SH-SY5Y (cell line): ENCODE results near the gene APOBEC2.

Experiments
- GATA2 ChIP-seq: IDR thresholded peaks from 2 replicates; pipeline ENCODE4 v1.6.1; 2011; ENCODE audit warnings: mild to moderate bottlenecking, low read depth, low read length
- GATA3 ChIP-seq: IDR thresholded peaks from 2 replicates; pipeline ENCODE4 v1.6.1; 2011; ENCODE audit warnings: low read depth, mild to moderate bottlenecking, low read length, moderate library complexity

The APOBEC2 gene

DNA sequence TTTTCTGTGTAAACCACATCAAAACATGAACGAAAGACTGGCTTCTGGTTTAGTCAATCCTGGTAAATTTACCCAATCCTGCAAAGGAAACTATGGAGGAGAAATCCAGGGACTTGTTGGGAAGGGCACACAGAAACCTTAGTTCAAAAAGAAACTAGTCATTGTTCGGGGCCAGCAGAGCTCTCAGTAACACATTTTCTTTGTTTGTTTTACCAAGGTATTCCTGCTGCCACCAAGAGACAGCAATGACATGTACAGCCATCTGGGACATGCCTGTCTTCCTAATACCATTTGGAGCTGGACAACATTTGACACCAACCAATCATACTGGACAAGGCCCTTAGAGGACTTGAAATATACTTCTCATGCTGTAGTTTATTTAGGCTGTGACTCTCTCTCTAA lies 10.9 kb downstream of the APOBEC2 start:
- TF ChIP-seq GATA3 (no peak), GATA2 (no peak)

GRCh38 chr6:41064841-41065240 lies 11.8 kb downstream of the APOBEC2 start:
- TF ChIP-seq GATA3 (no peak), GATA2 (no peak)

DNA sequence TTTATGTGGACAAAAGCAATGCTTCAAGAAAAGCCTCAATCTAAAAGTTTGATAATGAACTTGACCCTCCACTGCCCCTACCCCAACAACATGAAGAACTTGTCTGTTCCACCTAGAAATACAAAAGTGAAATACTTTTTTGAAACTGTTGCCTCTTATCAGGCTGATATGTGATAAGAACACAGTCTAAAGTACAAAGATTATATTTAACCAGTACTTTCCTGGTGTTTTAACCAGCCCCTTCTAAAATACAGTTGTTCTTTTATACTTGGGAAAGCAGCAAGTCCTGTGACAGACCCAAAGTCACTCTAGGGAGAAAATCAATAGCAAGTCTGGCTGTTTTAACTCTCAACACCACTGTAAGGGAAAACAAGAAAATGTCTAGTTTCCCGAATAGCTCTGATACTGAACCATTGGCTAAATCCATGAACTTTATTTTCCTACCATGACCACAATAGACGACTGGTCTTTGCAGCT lies 12.6 kb downstream of the APOBEC2 start:
- TF ChIP-seq GATA3 (no peak), GATA2 (no peak)

DNA sequence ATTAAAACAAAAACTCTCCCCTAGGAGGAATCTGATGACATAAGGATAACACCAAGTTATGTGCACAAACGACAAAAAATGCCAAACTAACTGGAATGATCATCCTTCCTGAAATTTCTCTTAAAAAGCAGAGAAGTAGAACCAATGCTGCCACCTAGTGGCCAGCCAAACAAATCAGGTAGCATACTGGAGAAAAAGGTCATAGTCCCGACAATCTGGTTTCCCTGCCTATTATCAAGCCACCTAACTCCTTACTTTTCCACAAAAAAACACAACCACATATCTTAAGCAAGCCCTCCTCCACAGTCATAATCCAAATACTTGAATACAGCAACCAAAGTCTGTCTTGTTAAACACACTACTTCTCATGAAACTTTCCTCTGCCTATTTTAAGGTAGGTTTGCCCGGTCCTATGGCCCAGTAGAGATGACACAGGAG lies 13.9 kb downstream of the APOBEC2 start:
- TF ChIP-seq GATA2, result no peak
- no peak for TF ChIP-seq GATA3

- TF ChIP-seq GATA3 (no peak), GATA2 (no peak)
Observed at GRCh38 chr6:41071501-41071922, 18.5 kb downstream of the APOBEC2 start.

- no peak for TF ChIP-seq GATA3
- 0 out of 2 replicates have a peak, but pooled peaks have one; percentile 22 for TF ChIP-seq GATA2
Observed at GRCh38 chr6:41071923-41072835, 19.2 kb downstream of the APOBEC2 start, which contains the start of gene OARD1. OARD1 (minus strand) TSS chr6:41072356; CDS start chr6:41071634, 722 bp downstream.

DNA sequence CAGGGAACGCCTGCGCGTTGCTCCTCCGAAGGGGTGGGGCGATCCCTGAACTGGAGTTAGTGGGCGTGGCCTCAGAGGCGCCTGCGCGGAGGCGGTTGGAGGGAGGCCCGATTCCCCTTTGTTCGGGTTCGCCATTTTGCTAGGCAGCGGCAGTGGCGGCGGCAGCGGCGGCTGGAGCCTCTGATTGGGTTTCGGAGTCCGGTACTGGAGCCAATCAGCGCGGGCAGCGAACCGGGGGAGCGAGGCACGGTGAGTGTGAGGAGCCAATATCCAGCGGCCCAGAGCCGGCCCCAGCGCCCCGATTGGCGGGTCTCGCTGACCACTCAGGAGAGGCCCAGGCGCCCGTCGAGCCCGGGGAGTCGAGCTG lies 19.8 kb downstream of the APOBEC2 start, which contains the start of gene NFYA:
Gene NFYA, plus strand, starts transcription at position 139 of the 367 bp plus-strand sequence. CDS start 6,116 bp downstream, outside the sequence.
- no peak for TF ChIP-seq GATA3
- TF ChIP-seq GATA2, result no peak

DNA sequence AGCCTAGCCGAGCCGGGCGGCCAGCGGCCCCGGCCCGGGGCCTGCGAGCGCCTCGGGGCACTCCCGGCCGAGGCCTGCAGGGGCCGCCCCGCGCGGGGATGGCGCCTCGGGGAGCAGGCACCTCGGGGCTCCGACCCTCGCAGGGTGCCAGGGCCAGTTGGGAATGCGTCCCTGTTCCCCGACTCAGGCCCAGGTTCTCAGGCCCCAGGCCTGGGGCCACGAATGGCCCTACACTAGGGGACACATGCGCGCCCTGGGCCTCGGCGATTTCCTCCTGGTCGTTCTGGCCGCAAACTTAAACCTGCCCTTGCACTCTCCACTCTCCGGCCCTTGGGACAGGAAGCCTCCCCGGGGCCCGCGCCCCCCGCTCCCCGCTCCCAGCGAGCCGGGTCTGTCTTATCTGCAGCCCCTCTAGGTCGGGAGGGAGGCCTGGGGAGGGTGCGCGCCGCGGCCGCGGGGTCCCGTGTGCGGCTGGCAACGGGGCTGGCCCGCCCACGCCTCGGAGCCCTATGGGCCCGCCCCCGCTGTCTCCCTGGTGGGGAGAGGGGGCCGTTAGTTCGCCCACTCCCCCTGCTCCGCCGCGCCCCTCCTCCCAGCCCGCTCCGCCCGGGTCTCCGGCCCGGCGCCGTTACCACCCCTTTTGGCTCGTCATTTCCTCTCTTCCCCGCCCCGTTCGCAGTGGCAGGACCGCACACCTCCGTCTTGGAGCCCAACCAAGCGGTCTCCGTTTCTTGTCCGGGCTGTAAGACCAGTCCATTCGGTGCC lies 20.4 kb downstream of the APOBEC2 start:
- TF ChIP-seq GATA2 (no peak), GATA3 (no peak)

DNA sequence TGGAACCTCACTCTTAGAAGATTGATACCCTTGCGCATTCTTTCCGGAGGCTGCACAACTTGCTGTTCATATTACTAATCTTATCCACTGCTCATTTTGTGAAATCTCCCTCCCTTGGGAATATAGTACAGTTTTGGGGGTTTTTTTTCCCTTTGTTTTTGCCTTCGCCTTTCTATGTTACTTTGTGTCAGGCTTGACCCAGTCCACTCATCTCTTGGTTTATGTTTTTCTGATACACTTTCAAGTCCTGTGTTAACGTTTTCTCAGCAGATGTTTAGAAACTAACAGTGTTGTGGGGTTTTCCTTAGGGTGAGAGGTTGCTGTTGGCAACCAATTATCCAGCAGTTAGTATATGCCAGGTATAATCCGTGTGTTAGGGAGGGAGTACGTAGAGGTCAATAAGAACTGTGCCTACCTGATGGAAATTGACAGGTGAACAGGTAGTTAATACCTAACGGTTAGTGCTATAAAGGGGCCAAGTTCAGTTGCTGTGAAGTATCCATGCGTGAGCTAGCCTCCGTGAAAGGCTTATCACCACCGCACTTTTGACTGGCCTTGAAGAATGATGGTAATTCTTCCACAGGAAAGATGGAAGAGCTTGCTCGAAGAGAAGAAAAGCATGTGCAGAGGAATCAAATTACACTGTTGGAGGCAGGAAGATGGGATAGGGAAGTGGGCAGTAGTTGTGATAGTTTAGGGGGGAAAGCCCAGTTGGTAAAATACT lies 21.1 kb downstream of the APOBEC2 start:
- TF ChIP-seq GATA2 (no peak), GATA3 (no peak)

- TF ChIP-seq GATA2, result no peak
- no peak for TF ChIP-seq GATA3
Observed at GRCh38 chr6:41074692-41075436, 21.9 kb downstream of the APOBEC2 start.

DNA sequence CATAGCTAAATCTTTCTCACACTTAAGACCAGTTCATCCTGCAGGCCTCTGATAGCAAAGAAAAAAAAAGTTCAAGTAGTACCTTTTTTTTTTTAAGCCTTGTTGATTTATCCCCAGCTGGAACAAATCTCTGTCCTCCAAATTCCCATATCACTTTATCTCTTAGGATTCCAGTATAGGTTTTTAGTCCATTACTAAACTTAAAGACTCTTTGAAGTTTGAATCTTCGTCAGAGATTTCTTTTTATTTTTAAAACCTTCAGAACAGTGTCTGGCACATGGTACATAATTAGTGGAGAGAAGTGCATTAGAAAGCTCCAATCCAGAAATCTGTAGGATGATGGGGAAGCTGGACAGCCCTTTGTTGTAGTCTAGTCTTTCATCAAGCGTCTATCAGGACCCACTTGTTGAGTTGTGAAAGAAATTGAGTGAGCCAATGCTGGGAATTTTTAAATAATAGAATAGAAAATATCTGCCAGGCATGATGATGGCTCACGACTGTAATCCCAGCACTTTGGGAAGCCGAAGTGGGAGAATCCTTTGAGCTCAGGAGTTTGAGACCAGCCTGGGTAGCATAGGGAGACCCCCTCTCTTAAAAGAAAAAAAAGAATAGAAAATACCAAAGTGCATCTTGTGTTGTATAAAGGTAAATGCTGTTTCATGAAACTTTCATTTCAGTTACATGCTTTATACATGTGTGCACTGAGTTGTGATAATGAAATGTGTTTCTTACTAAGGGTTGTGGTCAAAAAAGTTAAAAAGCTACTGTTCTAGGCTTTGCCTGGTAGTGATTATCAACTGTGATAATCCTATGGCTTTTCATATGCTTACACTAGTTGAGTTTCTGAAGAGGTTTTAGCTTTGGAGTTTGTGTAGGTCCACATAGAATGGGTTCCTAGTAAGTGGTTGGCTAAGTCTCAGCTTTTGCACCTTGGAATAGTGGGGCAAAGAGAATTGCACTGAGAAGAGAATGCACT lies 22.9 kb downstream of the APOBEC2 start:
- TF ChIP-seq GATA3 (no peak), GATA2 (no peak)

DNA sequence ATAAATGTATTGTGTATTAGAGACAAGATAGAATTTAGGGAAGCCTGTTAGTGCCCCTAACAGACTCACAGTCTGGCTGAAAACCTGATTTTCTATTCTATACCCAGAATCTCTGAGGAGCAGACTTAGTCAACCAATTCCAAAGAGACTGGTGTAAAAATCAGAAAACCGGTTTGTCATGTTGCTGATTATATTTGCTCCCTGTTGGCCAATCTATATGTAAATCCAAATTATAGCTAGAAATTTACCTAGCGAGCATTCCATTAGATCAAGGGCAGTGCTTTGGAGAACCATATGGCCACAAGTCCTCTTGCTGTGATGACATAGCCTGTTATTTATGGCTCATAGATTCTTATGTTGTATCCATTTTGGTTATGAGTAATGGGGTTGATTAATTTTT lies 24.5 kb downstream of the APOBEC2 start:
- TF ChIP-seq GATA2 (no peak), GATA3 (no peak)

- no peak for TF ChIP-seq GATA2
- TF ChIP-seq GATA3, result no peak
Observed at GRCh38 chr6:41078101-41078500, 25.1 kb downstream of the APOBEC2 start.
